AG10803 (cell line): ENCODE measurements around the gene TRAPPC1.

Source experiments
- DNase-seq: peaks from one replicate; pipeline ENCODE4 v3.0.0; 2010; ENCODE audit warnings: low read depth
- H3K4me3 ChIP-seq: 2 replicates; pipeline ENCODE4 v1.5.1; 2011; ENCODE audit warnings: mild to moderate bottlenecking, low read length, control low read depth
- TF ChIP-seq, protein P1 (sequence below): conservative IDR thresholded peaks from 2 replicates; pipeline ENCODE4 v1.5.1; 2011; ENCODE audit warnings: mild to moderate bottlenecking, low read length, control low read depth, inconsistent platforms

The TRAPPC1 gene

DNA sequence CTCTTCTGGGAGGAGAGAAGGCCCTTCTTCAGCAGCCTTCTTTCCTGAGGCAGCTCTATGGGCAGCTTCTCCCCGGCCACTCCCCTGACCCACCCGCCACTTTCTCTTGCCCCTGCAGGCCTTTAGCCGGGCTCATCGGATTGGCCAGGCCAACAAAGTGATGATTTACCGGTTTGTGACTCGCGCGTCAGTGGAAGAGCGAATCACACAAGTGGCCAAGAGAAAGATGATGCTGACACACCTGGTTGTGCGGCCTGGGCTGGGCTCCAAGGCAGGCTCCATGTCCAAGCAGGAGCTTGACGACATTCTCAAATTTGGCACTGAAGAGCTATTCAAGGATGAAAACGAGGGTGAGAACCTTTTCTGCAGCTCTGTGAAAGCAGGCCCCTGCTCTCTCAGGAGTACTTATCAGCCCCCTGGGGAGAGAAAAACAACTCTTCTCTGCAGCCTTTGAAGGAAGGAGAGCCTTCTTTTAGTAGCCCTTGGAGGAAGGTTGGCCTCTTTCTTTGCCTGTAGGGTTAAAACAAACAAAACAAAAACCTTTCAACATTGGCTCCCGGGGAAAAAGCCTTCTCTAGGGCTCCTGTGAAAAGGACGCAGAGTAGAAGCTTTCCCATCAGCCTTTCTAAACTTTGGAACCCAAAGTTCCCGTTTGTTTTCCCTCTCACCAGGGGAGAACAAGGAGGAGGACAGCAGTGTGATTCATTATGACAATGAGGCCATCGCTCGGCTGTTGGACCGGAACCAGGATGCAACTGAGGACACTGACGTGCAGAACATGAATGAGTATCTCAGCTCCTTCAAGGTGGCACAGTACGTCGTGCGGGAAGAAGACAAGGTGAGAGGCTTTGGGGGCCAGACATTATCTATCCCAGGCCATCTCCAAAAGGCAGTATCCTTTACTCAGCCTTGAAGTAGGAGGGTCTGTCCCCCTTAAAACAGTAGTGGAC is 28.3 kb downstream of the TRAPPC1 start:
- no peak overlapping the region for H3K4me3 ChIP-seq
- TF ChIP-seq, protein P1, sequence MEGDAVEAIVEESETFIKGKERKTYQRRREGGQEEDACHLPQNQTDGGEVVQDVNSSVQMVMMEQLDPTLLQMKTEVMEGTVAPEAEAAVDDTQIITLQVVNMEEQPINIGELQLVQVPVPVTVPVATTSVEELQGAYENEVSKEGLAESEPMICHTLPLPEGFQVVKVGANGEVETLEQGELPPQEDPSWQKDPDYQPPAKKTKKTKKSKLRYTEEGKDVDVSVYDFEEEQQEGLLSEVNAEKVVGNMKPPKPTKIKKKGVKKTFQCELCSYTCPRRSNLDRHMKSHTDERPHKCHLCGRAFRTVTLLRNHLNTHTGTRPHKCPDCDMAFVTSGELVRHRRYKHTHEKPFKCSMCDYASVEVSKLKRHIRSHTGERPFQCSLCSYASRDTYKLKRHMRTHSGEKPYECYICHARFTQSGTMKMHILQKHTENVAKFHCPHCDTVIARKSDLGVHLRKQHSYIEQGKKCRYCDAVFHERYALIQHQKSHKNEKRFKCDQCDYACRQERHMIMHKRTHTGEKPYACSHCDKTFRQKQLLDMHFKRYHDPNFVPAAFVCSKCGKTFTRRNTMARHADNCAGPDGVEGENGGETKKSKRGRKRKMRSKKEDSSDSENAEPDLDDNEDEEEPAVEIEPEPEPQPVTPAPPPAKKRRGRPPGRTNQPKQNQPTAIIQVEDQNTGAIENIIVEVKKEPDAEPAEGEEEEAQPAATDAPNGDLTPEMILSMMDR = no peak
- DNase-seq = no peak

- TF ChIP-seq, protein P1 = peak; percentile 59
- DNase-seq = peak; percentile 66
- H3K4me3 ChIP-seq = no peak overlapping the region
These were observed 34.0 kb downstream of the TRAPPC1 start for GRCh38 chr17:7897773-7898172.

DNA sequence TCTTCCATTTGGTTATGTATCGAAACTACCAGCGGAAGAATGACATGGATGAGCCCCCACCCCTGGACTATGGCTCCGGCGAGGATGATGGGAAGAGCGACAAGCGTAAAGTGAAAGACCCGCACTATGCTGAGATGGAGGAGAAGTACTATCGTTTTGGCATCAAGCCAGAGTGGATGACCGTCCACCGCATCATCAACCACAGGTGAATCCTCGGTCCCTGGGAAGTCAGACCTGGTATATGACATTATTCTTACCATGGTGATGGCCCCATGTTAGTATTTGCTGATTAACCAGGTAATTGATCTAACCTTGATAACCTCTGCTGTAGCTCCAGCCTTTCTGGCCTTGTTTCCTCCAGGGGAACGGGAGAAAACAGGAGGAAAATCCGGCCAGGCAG is 34.7 kb downstream of the TRAPPC1 start:
- DNase-seq = no peak
- no peak overlapping the region for H3K4me3 ChIP-seq
- TF ChIP-seq, protein P1 = no peak

- H3K4me3 ChIP-seq = no peak overlapping the region
- TF ChIP-seq, protein P1 = no peak
- no peak for DNase-seq
These were observed 36.9 kb downstream of the TRAPPC1 start for GRCh38 chr17:7894866-7895265.

DNA sequence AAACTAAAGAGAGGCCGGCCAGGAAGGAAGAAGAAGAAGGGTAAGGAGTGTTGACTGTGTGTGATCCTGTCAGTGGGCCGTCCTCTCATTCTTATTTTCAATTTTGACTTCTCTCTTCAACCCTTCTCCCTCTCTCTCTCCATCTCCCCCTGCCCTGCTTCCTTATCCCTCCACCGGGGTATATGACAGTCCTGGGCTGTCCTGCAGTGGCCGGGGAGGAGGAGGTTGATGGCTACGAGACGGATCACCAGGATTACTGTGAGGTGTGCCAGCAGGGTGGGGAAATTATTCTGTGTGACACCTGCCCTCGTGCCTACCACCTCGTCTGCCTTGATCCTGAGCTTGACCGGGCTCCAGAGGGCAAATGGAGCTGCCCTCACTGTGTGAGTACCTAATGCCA is 37.5 kb downstream of the TRAPPC1 start:
- DNase-seq = no peak
- TF ChIP-seq, protein P1 = no peak
- no peak overlapping the region for H3K4me3 ChIP-seq

GRCh38 chr17:7893187-7893880 is 38.4 kb downstream of the TRAPPC1 start:
- no peak for DNase-seq
- TF ChIP-seq, protein P1 = no peak
- no peak overlapping the region for H3K4me3 ChIP-seq
